ENCODE measurements around the gene HYI. TPM values are rescaled to one million over a fixed set of nuclear protein-coding genes. Genes with fewer than 3 reads are reported as not detected.

Gene HYI
- total and polyA plus RNA-seq, 2 experiments from 2014 or later: 14.3 to 18.9 TPM

DNA sequence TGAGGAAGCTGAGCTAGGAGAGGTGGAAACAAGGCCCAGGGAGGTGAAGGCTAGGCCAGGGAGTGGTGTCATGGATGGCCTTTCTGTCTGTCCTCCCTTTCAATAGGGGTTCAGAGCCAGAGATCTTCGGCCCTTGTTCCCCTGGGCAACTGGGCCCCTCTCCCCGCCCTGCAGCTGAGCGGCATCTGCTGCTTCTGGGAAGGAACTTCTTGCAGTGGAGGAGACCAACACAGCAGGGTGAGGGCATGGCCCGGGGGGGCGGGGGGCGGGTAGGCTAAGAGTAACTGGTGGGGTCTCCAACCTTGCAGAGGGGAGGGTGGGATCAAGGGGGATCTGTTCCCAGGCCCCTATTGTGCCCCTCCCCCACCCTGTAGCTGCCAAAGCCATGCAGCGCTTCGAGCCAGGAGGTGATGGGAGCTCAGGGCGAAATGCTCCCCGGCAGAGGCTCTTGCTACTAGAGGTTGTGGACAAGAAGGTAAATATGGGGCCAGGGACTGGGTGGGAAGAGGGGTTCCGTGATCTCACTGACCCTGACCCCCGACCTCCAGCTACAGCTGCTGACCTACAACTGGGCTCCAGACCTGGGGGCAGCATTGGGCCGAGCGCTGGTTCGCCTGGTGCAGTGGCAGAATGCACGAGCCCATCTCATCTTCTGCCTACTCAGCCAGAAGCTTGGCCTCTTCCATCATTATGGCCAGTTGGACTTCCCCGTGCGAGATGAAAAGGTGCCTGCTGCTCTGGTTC, 11.7 kb downstream of the HYI start:
- Mint-ChIP-seq H3K27ac (no peak overlapping the region), H3K9me3 (no peaks in the 10 kb centered on the region), H3K27me3 (ENCODE audit: insufficient read depth, low read depth, poor library complexity) (peaks cover 4% of the 10 kb centered on the region), H3K36me3 (ENCODE audit: low read depth) (peaks cover 16% of the 10 kb centered on the region), H3K4me3 (no peak overlapping the region), H3K4me1 (peaks cover 13% of the 10 kb centered on the region)
- H3K79me2 ChIP-seq (replicated peaks; ENCODE audit: insufficient read depth): no peaks in the 10 kb centered on the region
- no peaks in the 10 kb centered on the region for H3K27me3 ChIP-seq (ENCODE audit: insufficient read depth)
- no peaks in the 10 kb centered on the region for H3K4me1 ChIP-seq (ENCODE audit: insufficient read depth)
- no peaks in the 10 kb centered on the region for H3K36me3 ChIP-seq (ENCODE audit: insufficient read depth)
- no peaks in the 10 kb centered on the region for H3K9me2 ChIP-seq (ENCODE audit: insufficient read depth)
- H3K27ac ChIP-seq (ENCODE audit: low read depth): no peak overlapping the region
- no peaks in the 10 kb centered on the region for H3F3A ChIP-seq (replicated peaks; ENCODE audit: low read depth)
- TF ChIP-seq EZH2phosphoT487 (IDR thresholded peaks at IDR 0.05; ENCODE audit: unreplicated experiment) (no peak), POLR2AphosphoS5 (IDR thresholded peaks at IDR 0.05; ENCODE audit: low read depth) (no peak), REST (IDR thresholded peaks at IDR 0.05; ENCODE audit: unreplicated experiment) (no peak), ZNF331 (CRISPR knock-in tag; IDR thresholded peaks at IDR 0.05; ENCODE audit: low read depth) (no peak), JUNB (IDR thresholded peaks at IDR 0.05; ENCODE audit: unreplicated experiment) (no peak), CREB1 (CRISPR knock-in tag; IDR thresholded peaks at IDR 0.05; ENCODE audit: low read depth) (no peak), NANOG (IDR thresholded peaks at IDR 0.05; ENCODE audit: borderline replicate concordance) (no peak), STAT1 (IDR thresholded peaks at IDR 0.05; ENCODE audit: unreplicated experiment) (no peak)
- TF ChIP-seq, protein P1, sequence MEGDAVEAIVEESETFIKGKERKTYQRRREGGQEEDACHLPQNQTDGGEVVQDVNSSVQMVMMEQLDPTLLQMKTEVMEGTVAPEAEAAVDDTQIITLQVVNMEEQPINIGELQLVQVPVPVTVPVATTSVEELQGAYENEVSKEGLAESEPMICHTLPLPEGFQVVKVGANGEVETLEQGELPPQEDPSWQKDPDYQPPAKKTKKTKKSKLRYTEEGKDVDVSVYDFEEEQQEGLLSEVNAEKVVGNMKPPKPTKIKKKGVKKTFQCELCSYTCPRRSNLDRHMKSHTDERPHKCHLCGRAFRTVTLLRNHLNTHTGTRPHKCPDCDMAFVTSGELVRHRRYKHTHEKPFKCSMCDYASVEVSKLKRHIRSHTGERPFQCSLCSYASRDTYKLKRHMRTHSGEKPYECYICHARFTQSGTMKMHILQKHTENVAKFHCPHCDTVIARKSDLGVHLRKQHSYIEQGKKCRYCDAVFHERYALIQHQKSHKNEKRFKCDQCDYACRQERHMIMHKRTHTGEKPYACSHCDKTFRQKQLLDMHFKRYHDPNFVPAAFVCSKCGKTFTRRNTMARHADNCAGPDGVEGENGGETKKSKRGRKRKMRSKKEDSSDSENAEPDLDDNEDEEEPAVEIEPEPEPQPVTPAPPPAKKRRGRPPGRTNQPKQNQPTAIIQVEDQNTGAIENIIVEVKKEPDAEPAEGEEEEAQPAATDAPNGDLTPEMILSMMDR (conservative IDR thresholded peaks at IDR 0.05; ENCODE audit: low read depth in 2 of 2): no peak
- TF ChIP-seq, protein P2, sequence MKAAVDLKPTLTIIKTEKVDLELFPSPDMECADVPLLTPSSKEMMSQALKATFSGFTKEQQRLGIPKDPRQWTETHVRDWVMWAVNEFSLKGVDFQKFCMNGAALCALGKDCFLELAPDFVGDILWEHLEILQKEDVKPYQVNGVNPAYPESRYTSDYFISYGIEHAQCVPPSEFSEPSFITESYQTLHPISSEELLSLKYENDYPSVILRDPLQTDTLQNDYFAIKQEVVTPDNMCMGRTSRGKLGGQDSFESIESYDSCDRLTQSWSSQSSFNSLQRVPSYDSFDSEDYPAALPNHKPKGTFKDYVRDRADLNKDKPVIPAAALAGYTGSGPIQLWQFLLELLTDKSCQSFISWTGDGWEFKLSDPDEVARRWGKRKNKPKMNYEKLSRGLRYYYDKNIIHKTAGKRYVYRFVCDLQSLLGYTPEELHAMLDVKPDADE (IDR thresholded peaks at IDR 0.05): no peak
- ATAC-seq: no peak
- H3K4me3 ChIP-seq: no peak overlapping the region
- H3K4me2 ChIP-seq: no peak overlapping the region
- H4K20me1 ChIP-seq (replicated peaks; ENCODE audit: insufficient read depth): no peaks in the 10 kb centered on the region
- no peak overlapping the region for H2AFZ ChIP-seq
- DNase-seq (ENCODE audit: low spot score): no peak
